GM12878 (cell line): ENCODE measurements around the gene DBN1. TPM values are rescaled to one million over a fixed set of nuclear protein-coding genes. Genes with fewer than 3 reads are reported as not detected.

Source experiments
- ATAC-seq: fragments of 200-7000 bp; cut with Tn5 transposase; 3 replicates; pipeline ENCODE4 v1.9.1; 2020; ENCODE audit warnings: mild to moderate bottlenecking, moderate library complexity
- BruUV-seq: library from RNA; stranded (reverse); fragments of 400-500 nt; replicated peaks from 2 replicates; lab custom pipeline; 2021; lab: Mats Ljungman, UMichigan
- CTCF ChIA-PET: fragments of 300-600 bp; sonication (Branson Sonifier 250); formaldehyde crosslinking; extraction: SDS; loops from one replicate; lab custom pipeline; 2021; ENCODE audit warnings: inconsistent platforms; lab: Yijun Ruan, JAX
- POLR2A ChIA-PET: fragments of 350-600 bp; formaldehyde crosslinking; extraction: SDS; loops from one replicate; lab custom pipeline; 2021; ENCODE audit warnings: inconsistent platforms; lab: Charles Lee
- RAD21 ChIA-PET: fragments of 300-600 bp; sonication (Branson Sonifier 250); formaldehyde crosslinking; loops from one replicate; lab custom pipeline; 2023; ENCODE audit warnings: antibody characterized with exemption; ENCODE audit not compliant: unreplicated experiment; lab: Charles Lee
- SMC1A ChIA-PET: fragments of 300-600 bp; sonication (Branson Sonifier 250); formaldehyde crosslinking; loops from one replicate; lab custom pipeline; 2023; ENCODE audit not compliant: unreplicated experiment, uncharacterized antibody; lab: Charles Lee
- DNase-seq: peaks from one replicate; pipeline ENCODE4 v3.0.0-alpha.2; 2011; ENCODE audit warnings: low read depth, low spot score
- FAIRE-seq: peaks from 3 replicates; lab custom pipeline; 2011; peaks lifted over from hg19 to GRCh38; lab: Jason Lieb, UNC
- H2AFZ ChIP-seq: 2 replicates; pipeline ENCODE4 v1.6.0; 2011; ENCODE audit warnings: low read depth, low read length, control low read depth; ENCODE audit not compliant: control insufficient read depth
- H3K27ac ChIP-seq: 2 replicates; pipeline ENCODE4 v1.5.1; 2011; ENCODE audit warnings: control low read depth; ENCODE audit not compliant: control insufficient read depth, insufficient read depth
- H3K27me3 ChIP-seq, 2 experiments: replicated peaks in 1 of 2; 2 replicates each; pipeline versions ENCODE4 v1.6.0 to v1.6.1; 2011; ENCODE audit warnings: low read length in 1 of 2; ENCODE audit not compliant: control insufficient read depth in 2 of 2, insufficient read depth in 2 of 2
- H3K36me3 ChIP-seq, 2 experiments: 2 replicates each; pipeline ENCODE4 v1.5.1; 2011; ENCODE audit warnings: low read length in 1 of 2; ENCODE audit not compliant: control insufficient read depth in 2 of 2, insufficient read depth in 2 of 2
- H3K4me1 ChIP-seq: 2 replicates; pipeline ENCODE4 v1.6.1; 2011; ENCODE audit warnings: mild to moderate bottlenecking, low read length, moderate library complexity, mixed read lengths; ENCODE audit not compliant: control insufficient read depth, insufficient read depth
- H3K4me2 ChIP-seq: 2 replicates; pipeline ENCODE4 v1.6.0; 2011; ENCODE audit warnings: control low read depth; ENCODE audit not compliant: control insufficient read depth, insufficient read depth
- H3K4me3 ChIP-seq: fragments of 200-600 bp; sonication (generic); 2 replicates; pipeline ENCODE4 v1.5.1; 2016
- H3K79me2 ChIP-seq: 2 replicates; pipeline ENCODE4 v1.6.0; 2011; ENCODE audit warnings: low read length; ENCODE audit not compliant: control insufficient read depth, insufficient read depth
- H3K9ac ChIP-seq: 2 replicates; pipeline ENCODE4 v1.8.0; 2011; ENCODE audit warnings: low read length, control low read depth, mixed read lengths; ENCODE audit not compliant: control insufficient read depth, insufficient read depth
- H3K9me3 ChIP-seq: replicated peaks from 3 replicates; pipeline ENCODE4 v1.5.1; 2011; ENCODE audit warnings: mild to moderate bottlenecking, low read length; ENCODE audit not compliant: control insufficient read depth, insufficient read depth
- H4K20me1 ChIP-seq: 2 replicates; pipeline ENCODE4 v1.6.0; 2011; ENCODE audit not compliant: control insufficient read depth, insufficient read depth
- CHD4 ChIP-seq: fragments of 200-600 bp; sonication (generic); IDR thresholded peaks from 2 replicates; pipeline ENCODE4 v1.6.1; 2016; ENCODE audit warnings: mild to moderate bottlenecking
- NFYB ChIP-seq: IDR thresholded peaks from 2 replicates; pipeline ENCODE4 v1.6.1; 2011; ENCODE audit warnings: low read depth, mild to moderate bottlenecking, low read length, improper control_type of control experiment, moderate library complexity; ENCODE audit not compliant: insufficient read depth
- POLR2A ChIP-seq: IDR thresholded peaks from 2 replicates; pipeline ENCODE4 v1.6.1; 2011; ENCODE audit warnings: low read depth, mild to moderate bottlenecking, low read length
- POLR2AphosphoS5 ChIP-seq: IDR thresholded peaks from 2 replicates; pipeline ENCODE4 v1.6.1; 2011; ENCODE audit warnings: mild to moderate bottlenecking, low read length, inconsistent platforms
- WGBS: methylation state at CpG from one replicate; pipeline ENCODE4 v1.1.6; 2016; ENCODE audit warnings: low lambda C conversion rate; ENCODE audit not compliant: insufficient replicate concordance, insufficient coverage; ENCODE audit errors: missing lambda C conversion rate; 5-methylcytosine and 5-hydroxymethylcytosine counted together
- in situ Hi-C: fragments of 300-500 bp; cut with MboI; formaldehyde crosslinking; loops from 9 replicates; pipeline ENCODE4 v1.14.3; 2018; ENCODE audit warnings: mixed read lengths
- intact Hi-C: fragments of 100-400 bp; cut with micrococcal nuclease; formaldehyde crosslinking; loops from one replicate; pipeline ENCODE4 v1.14.2; 2022; ENCODE audit not compliant: unreplicated experiment
- polyA plus RNA-seq, 11 experiments: library from polyadenylated mRNA; depleted of rRNA in 4 of 11; unstranded in 6 of 11; stranded (reverse) in 5 of 11; fragments of >200 nt; fragmentation: Nextera tagmentation in 4 of 11; fragmentation: Illumina TruSeq in 1 of 11; extraction: Ambion mirVana in 4 of 11; extraction: Trizol in 1 of 11; gene quantifications; 1 replicate in 1 of 11; 2 replicates in 10 of 11; pipeline versions ENCODE4 v1.2.1 to v1.2.3, GENCODE V29; 2011 to 2016; ENCODE audit warnings: inconsistent platforms in 2 of 11, missing spikeins in 2 of 11, low read depth in 1 of 11
- total RNA-seq, 4 experiments: library from RNA; depleted of rRNA in 3 of 4; stranded (reverse); fragments of >200 nt in 3 of 4; fragmentation: Illumina TruSeq in 1 of 4; extraction: Trizol in 1 of 4; gene quantifications; 2 replicates each; pipeline versions ENCODE4 v1.2.1 to v1.2.3, GENCODE V29; 2013 to 2021

The DBN1 gene
- total and polyA plus RNA-seq, 10 of the 15 experiments (the other 5 are each of a cell fraction or from before 2014, with no cell fraction given): 0.18 to 81.0 (median 27.9) TPM

- in situ Hi-C loops: no loop called here
- H3K27ac ChIP-seq: no peak overlapping the region
- no peak for ATAC-seq
Measured at GRCh38 chr5:177443144-177443983, 30.1 kb downstream of the DBN1 start.

GRCh38 chr5:177442066-177442826 lies 31.2 kb downstream of the DBN1 start:
- ATAC-seq (no peak), FAIRE-seq (no peak)

More at GRCh38 chr5:177443144-177443983, 30.1 kb downstream of the DBN1 start:
- no peak overlapping the region for H3K4me3 ChIP-seq
- 90% methylated on average over 15 of the region's 15 CpGs for WGBS
- SMC1A ChIA-PET: interaction anchor here (2.7 to 7.4 kb wide), 3 partner anchors 12 to 59 kb away, joined by 10 to 105 read pairs (median 73); partner anchors contain the start of gene PFN3
- intact Hi-C loops: no loop called here
- no peak for FAIRE-seq
- H4K20me1 ChIP-seq: no peaks in the 10 kb centered on the region
- peaks cover 8% of the 10 kb centered on the region for H3K79me2 ChIP-seq
- no TSS peak for BruUV-seq
- TF ChIP-seq POLR2A (peak; percentile 14), CHD4 (no peak), POLR2AphosphoS5 (peak; percentile 4; the same call in 1 of the 2 replicates)
- TF ChIP-seq, all 136 proteins: peak for 2
- CTCF ChIA-PET: interaction anchor here (0.8 to 16.4 kb wide), 7 partner anchors 11 to 58 kb away, joined by 3 to 391 read pairs (median 11); partner anchors contain the start of genes GRK6 and PFN3
- RAD21 ChIA-PET: interaction anchor here (0.6 to 13.5 kb wide), 6 partner anchors 12 to 125 kb away, joined by 3 to 291 read pairs (median 14); partner anchors contain the start of gene GRK6
- Histone ChIP-seq H3K36me3 (peaks cover 4 to 12% of the 10 kb centered on the region in 2 experiments; a peak in 3 of 4 replicates), H3K9ac (no peak overlapping the region), H3K4me1 (peaks cover 32% of the 10 kb centered on the region), H3K27me3 (no peaks in the 10 kb centered on the region), H3K9me3 (no peaks in the 10 kb centered on the region), H2AFZ (no peak overlapping the region), H3K4me2 (no peak overlapping the region)
- no peak for DNase-seq
- POLR2A ChIA-PET: interaction anchor here (1.0 to 13.6 kb wide), 6 partner anchors 11 to 39 kb away, joined by 3 to 358 read pairs (median 12); partner anchors contain the start of genes F12 and GRK6

More at GRCh38 chr5:177442066-177442826, 31.2 kb downstream of the DBN1 start:
- Histone ChIP-seq H3K4me1 (peaks cover 27% of the 10 kb centered on the region), H3K4me2 (no peak overlapping the region), H3K4me3 (no peak overlapping the region), H2AFZ (no peak overlapping the region), H3K9me3 (no peaks in the 10 kb centered on the region), H3K27me3 (no peaks in the 10 kb centered on the region), H4K20me1 (no peaks in the 10 kb centered on the region), H3K27ac (no peak overlapping the region), H3K79me2 (peaks cover 2% of the 10 kb centered on the region; the same call in 1 of the 2 replicates), H3K36me3 (peaks cover 13 to 19% of the 10 kb centered on the region in 2 experiments), H3K9ac (no peak overlapping the region)
- intact Hi-C loops: no loop called here
- no peak for DNase-seq
- WGBS: 91% methylated on average over 20 of the region's 20 CpGs
- SMC1A ChIA-PET: interaction anchor here (7.2 to 7.4 kb wide), 2 partner anchors 11 to 38 kb away, joined by 73 to 105 read pairs; partner anchors contain the start of gene PFN3
- CTCF ChIA-PET: interaction anchor here (3.5 to 16.4 kb wide), 3 partner anchors 12 to 39 kb away, joined by 23 to 391 read pairs (median 114); partner anchors contain the start of genes GRK6 and PFN3
- RAD21 ChIA-PET: no interaction called here
- TF ChIP-seq POLR2A (peak; percentile 46; the same call in 1 of the 2 replicates), NFYB (no peak), POLR2AphosphoS5 (peak; percentile 6; the same call in 1 of the 2 replicates)
- POLR2A ChIA-PET: interaction anchor here (1.0 to 13.6 kb wide), 2 partner anchors 14 to 37 kb away, joined by 4 to 358 read pairs; partner anchors contain the start of gene GRK6
- BruUV-seq: no TSS peak
- in situ Hi-C loops: no loop called here
